GM21717 (cell line): Measurements from ENCODE around the gene CUBN.

Experiments
- ATAC-seq: cut with Tn5 transposase; IDR thresholded peaks from one replicate; pipeline ENCODE4 v1.9.1; 2021; ENCODE audit warnings: mild to moderate bottlenecking, moderate library complexity; ENCODE audit not compliant: unreplicated experiment

Gene CUBN

GRCh38 chr10:16954280-16955030 lies 175.2 kb downstream of the CUBN start:
- ATAC-seq: no peak

GRCh38 chr10:16953270-16953669 lies 176.3 kb downstream of the CUBN start:
- no peak for ATAC-seq

- no peak for ATAC-seq
Measured at GRCh38 chr10:16952610-16953009, 177.0 kb downstream of the CUBN start.

- ATAC-seq: no peak
Measured at GRCh38 chr10:16952080-16952479, 177.5 kb downstream of the CUBN start.

- no peak for ATAC-seq
Measured at GRCh38 chr10:16950656-16951601, 178.7 kb downstream of the CUBN start.

GRCh38 chr10:16949816-16950215 lies 179.8 kb downstream of the CUBN start:
- ATAC-seq: no peak

GRCh38 chr10:16948361-16948760 lies 181.2 kb downstream of the CUBN start:
- no peak for ATAC-seq

GRCh38 chr10:16947069-16947468 lies 182.5 kb downstream of the CUBN start:
- no peak for ATAC-seq

- no peak for ATAC-seq
Measured at GRCh38 chr10:16945593-16945992, 184.0 kb downstream of the CUBN start.

- no peak for ATAC-seq
Measured at GRCh38 chr10:16944986-16945385, 184.6 kb downstream of the CUBN start.

- no peak for ATAC-seq
Measured at GRCh38 chr10:16944402-16944801, 185.2 kb downstream of the CUBN start.

GRCh38 chr10:16943295-16944285 lies 186.0 kb downstream of the CUBN start:
- ATAC-seq: no peak

GRCh38 chr10:16942381-16943078 lies 187.1 kb downstream of the CUBN start:
- no peak for ATAC-seq

- no peak for ATAC-seq
Measured at GRCh38 chr10:16941870-16942269, 187.7 kb downstream of the CUBN start.

GRCh38 chr10:16941067-16941466 lies 188.5 kb downstream of the CUBN start:
- ATAC-seq: no peak

GRCh38 chr10:16938952-16939351 lies 190.7 kb downstream of the CUBN start:
- no peak for ATAC-seq

GRCh38 chr10:16934461-16934860 lies 195.2 kb downstream of the CUBN start:
- ATAC-seq: no peak

- ATAC-seq: no peak
Measured at GRCh38 chr10:16933783-16934182, 195.8 kb downstream of the CUBN start.

GRCh38 chr10:16931930-16932329 lies 197.7 kb downstream of the CUBN start:
- no peak for ATAC-seq

- ATAC-seq: no peak
Measured at GRCh38 chr10:16930540-16930939, 199.1 kb downstream of the CUBN start.
